GM18517 (cell line): ENCODE results near the gene RABGAP1L.

Source experiments
- ATAC-seq: cut with Tn5 transposase; IDR thresholded peaks from one replicate; pipeline ENCODE4 v1.9.1; 2021; ENCODE audit warnings: mild to moderate bottlenecking, moderate library complexity; ENCODE audit not compliant: unreplicated experiment

RABGAP1L gene

DNA sequence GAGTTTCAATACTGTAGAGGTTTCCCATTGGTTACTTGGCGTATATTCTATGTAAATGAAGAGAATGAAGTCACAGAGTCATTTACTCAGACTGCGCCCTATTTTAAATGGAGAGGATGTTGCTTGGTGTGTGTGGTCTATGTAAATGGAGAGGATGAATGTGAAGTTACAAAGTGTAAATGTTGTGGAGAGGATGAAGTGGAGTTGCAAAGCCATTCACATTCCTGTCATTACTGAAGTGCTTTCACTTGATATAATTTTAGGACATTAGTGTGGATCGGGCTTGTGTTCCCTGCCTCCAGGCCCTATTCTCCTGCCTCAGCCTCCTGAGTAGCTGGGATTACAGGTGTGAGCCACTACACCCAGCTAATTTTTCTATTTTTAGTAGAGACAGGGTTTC is 741.0 kb downstream of the RABGAP1L start:
- ATAC-seq, result no peak

DNA sequence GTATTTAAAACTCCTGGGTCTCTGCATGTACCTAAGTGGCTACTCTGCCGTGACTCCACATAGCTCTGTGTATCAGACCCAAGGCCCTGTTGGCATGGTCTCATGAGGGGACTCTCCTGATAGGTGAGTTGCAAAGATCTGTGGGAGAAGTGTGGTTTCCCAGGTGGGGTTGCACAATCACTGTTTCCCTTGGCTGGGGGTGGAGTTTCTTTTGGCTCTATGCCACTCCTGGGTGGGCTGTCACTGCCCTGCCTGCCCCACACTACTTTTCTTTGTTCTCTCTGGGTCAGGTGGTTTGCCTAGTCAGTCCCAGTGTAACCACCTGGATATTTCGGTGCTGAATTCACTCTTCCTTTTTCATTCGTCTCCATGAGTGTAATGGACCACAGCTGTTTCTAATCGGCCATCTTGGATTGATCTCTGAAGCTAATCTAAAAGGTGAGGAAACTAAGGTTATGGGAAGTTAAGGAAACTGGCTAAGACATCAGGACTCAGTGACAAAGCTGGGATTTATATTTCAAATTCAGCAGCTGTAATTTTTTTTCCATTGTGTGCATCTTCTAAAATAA is 743.3 kb downstream of the RABGAP1L start:
- ATAC-seq, result no peak

DNA sequence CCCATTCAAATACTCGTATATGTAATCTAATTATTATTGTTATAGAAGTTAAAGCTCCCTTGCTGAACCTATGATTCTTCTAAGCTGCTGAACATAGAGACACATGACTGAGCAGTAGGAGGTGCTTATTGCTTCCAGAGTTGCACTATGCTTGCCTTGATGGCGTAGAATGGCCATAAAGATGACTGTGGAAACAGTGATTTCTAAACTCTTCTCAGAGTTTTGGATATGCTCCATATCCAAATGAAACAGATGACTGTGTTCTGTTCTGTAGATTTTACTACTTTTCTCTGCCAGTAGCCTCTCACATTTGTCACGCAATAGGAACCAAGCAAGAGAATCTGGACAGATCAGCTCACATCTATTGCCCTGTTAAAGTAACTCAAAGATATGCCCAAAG is 752.3 kb downstream of the RABGAP1L start:
- no peak for ATAC-seq

DNA sequence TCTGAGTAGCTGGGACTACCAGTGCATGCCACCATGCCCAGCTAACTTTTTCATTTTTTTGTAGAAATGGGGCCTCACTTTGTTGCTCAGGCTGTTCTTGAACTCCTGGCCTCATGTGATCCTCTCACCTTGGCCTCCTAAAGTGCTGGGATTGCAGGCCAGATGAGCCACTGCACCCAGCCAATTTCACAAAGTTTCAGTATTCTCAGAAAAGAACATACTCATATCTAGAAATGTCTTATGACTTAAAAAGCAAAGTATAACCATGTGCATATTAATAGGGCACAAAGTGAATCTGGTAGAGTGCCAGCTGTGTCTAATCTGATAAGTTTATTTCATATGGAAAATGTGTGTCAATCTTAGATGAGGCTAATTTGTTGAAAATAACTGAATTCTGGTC is 752.9 kb downstream of the RABGAP1L start:
- ATAC-seq, result peak; percentile 63

DNA sequence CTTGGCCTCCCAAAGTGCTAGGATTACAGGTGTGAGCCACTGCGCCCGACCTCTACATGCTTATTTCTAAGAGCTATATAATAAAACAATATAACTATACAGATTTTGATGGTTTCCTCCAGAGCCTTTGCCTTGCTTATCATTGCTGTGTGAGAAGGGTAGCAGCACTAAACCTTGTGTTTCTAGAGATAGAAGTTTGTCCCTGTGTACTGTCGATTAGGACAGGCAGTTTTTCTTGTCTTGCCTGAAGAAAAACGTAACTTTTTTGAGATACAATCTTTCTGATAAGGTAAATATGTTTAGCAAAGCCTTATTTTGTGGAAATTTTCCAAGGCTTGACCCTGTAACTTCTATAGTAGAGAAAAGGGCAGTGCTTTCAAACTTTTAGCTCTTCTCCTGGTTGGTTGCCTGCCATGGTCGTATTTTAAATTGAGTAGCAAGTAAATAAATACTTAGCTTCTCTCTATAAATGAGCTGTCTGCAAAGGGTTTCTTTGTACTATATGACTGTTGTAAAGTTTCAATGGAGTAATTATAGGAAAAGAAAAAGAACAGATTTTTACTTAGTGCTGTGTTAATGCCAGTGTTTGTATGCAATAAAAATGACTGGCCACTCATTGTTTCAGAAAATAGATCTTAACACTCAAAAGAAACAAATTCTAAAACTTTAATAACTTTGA is 754.0 kb downstream of the RABGAP1L start:
- ATAC-seq, result no peak

DNA sequence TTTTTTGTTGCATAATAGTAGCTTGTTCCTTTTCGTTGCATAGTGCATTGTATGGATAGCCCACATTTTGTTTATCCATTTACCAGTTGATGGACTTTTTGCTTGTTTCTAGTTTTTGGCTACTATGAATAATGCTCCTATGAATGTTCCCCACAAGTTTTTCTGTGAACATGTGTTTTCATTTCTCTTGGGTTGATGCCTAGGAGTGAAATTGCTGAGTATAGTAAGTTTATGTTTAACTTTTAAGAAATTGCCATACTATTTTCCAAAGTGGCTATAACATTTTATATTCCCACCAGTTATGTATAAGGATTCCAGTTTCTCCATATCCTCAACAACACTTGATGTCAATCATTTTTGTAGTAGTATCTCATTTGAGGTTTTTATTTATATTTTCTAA is 755.7 kb downstream of the RABGAP1L start:
- no peak for ATAC-seq

DNA sequence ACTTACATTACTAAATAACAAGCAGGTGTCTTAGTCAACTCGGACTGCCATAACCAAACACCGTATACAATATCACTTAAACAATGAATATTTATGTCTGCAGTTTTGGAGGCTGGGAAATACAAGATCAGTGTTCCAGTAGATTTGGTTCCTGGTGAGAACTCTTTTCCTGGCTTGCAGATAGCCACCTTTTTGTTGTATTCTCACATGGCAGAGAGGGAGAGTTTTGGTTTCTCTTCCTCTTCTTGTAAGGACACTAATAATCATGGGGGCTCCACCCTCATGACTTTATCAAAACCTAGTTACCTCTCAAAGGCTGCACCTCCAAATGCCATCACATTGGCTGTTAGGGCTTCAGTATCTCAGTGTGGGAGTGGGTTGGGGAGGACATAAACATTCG is 757.5 kb downstream of the RABGAP1L start:
- no peak for ATAC-seq

DNA sequence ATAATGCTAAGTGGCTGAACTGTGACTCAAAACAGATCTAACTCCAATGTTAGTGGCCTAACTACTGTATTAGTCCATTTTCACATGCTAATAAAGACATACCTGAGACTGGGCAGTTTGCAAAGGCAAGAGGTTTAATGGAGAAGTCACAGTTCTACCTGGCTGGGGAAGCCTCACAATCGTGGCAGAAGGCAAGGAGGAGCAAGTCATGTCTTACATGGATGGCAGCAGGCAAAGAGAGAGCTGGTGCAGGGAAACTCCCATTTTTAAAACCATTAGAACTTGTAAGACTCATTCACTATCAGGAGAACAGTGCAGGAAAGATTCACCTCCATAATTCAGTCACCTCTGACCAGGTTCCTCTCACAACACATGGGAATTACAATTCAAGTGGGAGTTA is 760.8 kb downstream of the RABGAP1L start:
- no peak for ATAC-seq

DNA sequence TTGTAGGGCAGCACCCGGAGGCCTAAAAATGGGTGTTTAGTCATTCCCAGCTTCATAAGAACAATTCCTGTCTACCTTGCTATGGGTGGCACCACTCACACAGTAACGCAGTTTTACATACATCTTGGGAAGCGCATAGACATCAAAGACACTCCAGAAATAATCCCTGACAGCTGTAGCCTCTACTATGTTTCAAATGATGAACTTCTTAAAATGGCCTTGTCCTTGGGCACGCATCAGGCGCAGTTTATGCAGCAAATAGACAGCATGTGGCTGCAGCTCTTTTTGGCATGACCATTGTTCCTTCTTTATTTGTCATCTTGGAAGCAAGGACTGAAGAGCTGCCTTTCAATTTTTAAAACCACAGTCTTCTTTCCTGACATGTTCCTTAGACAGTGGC is 762.8 kb downstream of the RABGAP1L start:
- ATAC-seq, result no peak

DNA sequence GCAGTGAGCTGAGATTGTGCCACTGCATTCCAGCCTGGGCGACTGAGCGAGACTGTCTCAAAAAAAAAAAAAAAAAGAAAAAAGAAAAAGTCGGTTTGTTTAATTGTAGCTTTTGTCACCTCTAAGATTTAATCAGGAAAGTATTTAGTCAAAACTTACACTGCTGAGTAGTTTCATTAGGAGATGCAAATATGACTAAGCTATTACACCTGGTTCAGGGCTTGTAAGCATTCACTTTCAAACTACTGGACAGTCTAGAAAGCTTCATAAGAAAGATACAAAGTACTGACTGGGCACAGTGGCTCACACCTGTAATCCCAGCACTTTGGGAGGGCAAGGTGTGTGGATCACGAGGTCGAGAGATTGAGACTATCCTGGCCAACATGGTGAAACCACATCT is 764.5 kb downstream of the RABGAP1L start:
- no peak for ATAC-seq

DNA sequence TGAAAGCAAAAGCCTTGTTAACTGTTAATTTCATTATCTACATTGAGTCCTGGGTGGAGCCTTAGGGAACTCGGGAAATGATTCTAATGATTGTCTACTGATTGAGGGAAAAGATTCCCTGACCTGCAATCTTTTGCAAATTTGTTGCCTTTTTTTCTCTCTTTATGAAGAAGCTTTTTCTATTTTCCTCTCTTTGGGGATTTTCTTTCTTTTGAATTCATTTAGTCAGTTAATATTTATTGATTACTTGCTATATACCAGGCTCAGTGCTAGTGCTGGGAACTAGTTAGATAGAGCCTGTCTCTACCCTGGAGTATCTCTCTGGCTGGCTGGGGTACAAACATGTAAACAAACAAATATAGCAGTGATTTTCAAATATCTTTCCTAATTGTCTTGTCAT is 769.2 kb downstream of the RABGAP1L start:
- no peak for ATAC-seq

DNA sequence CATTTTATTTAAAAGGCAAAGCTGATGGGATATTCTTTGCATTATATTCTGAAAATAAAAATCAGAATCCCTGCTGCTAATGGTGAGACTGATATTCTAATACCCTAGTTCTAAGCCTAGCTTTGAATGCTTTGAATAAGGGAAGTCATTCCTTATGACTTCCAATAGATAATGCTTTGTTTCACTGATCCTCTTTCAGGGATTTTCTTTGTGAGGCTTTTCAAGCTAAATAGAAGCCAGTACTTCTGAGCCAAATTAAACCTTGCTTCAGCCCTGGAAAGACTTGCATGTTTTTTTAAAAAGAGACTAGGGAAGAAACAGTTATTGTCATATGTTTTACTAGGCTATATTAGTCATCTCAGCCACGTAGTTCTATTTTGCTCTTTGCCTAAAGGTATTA is 771.9 kb downstream of the RABGAP1L start:
- no peak for ATAC-seq

DNA sequence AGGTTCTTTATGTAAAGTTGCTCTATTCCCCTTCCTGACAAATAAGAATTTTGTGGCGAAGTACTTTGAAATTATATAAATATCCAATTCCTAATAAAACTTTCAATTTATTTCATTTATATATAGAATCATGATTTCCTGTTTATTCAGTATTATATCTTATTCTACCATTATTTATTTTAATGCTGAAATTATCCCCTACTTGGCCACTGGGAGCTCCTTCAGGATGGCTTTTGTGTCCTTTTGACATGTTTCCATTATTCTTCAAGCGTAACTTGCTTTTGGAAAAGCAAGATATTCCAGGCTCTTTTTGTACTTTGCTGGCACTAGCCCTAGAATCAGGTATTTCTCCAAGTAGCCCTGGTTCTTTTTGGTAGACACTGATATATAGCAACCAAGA is 773.3 kb downstream of the RABGAP1L start:
- no peak for ATAC-seq

DNA sequence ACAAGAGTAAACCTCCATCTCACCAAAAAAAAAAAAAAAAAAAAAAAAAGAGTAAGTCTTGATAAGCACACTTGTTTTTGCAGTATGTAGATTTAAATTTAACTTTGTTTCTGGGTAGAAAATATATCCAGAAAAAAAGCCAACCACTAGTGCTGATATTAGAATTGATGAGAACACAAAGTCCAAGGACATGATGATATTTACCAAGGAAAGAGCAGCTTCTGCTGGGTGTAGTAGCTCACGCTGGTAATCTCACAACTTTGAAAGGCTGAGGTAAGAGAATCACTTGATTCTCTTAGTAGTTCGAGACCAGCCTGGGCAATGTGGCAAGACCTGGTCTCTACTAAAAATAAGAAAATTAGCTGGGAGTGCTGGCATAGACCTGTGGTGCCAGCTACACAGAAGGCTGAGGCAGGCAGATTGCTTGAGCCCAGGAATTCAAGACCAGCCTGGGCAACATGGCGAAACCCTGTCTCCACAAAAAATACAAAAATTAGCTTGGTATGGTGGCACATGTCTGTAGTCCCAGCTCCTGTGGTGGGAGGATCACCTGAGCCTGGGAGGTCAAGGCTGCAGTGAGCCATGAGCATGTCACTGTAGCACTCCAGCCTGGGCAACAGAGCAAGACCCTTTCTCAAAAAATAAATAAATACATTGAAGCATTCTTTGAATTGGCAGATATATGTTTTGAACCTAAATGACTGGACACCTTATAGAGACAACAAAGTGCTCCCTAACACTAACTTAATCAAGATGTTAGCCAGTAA is 776.8 kb downstream of the RABGAP1L start:
- no peak for ATAC-seq

DNA sequence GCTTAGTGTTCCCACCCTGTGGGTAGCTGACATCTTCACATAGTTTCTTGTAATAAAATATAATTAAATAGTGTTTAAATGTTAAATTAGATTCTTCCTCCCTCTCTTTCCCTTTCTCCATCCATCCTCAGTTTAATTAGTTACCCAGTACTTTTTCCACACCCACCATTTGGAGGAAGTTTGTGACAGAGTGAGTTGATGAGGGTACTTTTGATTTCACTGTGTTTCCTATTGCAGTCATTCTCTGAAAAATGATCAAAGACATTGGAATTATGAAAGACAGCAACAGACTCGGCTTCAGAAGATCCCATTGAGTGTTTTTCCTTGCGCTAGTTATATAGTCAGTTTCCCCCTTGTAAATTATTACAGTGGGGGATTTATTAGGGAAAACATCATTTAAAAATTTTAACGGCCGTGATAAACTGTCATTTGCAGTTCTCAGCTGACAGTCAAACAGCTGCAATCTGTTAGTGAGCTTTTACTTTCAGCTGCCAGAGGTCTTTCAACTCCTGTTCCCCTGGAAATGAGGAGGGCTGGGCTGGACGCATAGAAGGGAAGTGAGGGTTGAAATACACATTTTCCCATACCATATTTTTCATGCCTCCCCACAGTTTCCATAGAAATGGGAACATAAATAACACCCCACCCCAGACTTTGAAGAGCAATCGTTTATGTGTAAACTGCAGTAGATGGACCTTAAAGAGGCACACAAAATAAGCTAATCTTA is 779.1 kb downstream of the RABGAP1L start:
- ATAC-seq, result no peak

DNA sequence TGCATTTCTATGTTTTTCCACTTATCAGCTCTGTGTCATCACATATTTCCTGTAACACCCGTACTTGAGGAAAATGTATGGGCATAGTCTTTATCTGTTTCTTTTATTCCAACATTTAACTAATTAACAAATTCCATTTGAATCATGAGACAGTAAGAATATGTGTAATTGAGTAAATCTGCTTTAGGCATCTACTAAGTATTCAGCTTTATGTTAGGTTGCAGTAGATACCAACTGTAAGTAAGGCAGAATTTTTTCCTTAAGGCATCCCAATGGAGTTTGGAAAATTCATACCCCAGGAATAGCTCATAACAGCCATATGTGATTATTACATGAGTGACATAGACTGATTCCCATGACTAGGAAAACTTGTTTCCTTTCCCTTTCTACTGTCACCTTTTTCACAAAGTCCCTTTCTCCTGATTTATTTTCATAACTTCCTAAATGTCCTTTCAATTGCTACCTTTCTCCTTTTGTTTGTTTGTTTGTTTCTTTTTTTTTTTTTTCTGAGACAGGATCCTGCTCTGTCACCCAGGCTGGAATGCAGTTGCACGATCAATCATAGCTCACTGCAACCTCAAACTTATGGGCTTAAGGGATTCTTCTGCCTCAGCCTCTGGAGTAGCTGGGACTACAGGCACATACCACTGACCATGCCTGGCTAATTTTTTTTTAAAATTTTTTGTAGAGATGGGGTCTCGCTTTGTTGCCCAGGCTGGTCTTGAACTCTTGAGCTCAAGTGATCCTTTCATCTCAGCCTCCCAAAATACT is 780.6 kb downstream of the RABGAP1L start:
- no peak for ATAC-seq

DNA sequence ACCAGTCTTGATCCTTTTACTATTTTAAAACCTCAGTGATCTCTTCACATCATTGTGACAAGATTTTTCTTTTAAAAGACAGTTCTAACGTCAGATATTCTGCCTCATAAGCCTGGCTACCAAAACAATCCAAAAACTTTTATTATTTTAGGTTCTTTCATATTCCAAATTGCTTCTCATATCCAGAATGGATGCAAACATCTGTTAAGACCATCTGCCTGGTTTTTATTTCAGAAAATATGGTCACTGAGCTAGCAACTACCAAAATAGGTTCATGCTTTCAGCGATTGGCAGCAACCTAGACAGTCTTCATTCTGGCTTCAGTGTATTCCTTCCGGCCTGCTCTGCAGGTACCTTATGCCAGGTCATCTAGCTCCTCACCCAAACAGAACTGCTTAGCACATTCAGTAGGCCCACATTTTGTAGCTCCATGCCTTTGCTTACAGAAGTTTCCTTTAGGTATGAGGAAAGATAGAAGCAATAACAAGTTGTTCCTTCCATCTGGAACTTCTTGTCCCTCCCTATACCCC is 781.4 kb downstream of the RABGAP1L start:
- no peak for ATAC-seq

DNA sequence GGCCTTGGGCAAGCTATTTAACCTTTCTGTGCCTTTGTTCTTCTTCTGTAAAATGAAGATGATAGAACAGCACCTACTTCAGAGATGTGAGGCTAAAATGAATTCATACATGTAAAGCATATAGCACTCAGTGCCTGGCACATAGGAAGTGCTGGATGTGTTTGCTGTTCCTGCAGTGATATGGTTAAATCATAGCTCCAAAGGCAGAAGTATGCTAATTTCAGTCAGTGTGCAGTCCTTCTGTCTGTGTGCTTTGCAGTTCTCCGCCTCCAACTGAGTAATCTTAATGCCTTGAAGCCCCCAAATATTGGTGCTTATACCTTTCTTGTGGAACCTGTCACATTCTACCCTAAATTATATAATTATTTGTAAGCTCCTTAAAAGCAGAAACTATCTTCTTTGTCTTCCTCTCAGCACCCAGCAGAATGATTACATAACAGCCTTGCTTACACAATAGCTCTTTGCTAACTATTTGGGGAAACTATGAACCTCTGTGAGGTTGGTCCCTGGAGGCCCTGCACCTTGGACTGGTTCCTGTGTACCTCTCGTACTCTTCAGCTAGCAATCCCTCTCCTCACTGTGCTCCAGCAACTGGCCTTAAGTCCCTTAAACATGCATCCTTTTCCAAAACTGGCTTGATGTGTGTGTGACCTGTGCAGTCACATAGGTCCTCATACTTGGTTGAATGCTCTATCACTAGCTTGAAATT is 783.4 kb downstream of the RABGAP1L start:
- no peak for ATAC-seq

DNA sequence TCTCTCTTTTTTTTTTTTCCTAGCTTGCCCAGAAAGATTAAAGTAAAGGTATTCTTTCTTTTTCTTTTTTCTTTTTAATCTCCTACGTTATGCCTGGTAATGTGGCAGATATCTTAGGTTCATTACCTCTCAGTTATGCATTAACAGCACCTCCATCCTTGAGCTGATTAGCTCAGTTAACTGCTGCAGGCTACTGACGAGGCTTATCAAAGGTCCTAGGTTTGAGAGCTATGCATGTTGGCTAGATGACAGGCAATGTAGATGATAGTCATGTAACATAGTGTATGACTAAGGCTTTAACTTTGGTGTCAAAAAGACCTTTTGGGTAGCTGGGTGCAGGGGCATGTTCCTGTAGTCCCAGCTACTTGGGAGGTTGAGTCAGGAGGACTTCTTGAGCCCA is 786.7 kb downstream of the RABGAP1L start:
- no peak for ATAC-seq

DNA sequence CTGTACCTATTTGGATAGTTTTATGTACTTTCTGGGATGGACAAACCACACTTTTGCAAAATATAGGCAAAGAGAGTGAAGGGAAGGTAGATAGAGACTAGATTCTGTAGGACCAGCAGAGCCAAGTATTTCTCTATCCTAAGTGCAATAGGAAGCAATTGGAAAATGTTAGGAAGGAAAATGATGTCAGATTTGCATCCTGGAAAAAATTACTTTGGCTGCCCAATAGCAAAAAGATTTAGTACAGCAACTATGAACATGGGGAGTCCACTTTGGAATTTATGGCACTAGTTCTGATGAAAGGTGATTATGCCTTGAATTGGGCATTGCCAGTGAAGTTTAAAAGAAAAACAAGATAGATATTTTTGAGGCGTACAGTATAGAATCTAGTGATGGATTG is 789.7 kb downstream of the RABGAP1L start:
- no peak for ATAC-seq
